DND-41 (cell line): ENCODE results near the gene ITGB3BP.

Experiments
- ATAC-seq: fragments of 200-7000 bp; cut with Tn5 transposase; 3 replicates; pipeline ENCODE4 v1.9.1; 2021; ENCODE audit warnings: low read depth; ENCODE audit not compliant: insufficient read depth
- DNase-seq: peaks from one replicate; pipeline ENCODE4 v3.0.0-alpha.2; 2020
- H2AFZ ChIP-seq: 2 replicates; pipeline ENCODE4 v1.6.0; 2012; ENCODE audit warnings: low read depth, low read length
- H3K27ac ChIP-seq: 2 replicates; pipeline ENCODE4 v1.5.1; 2012; ENCODE audit warnings: low read length, inconsistent platforms
- H3K27me3 ChIP-seq: fragments of 200-600 bp; sonication (generic); 2 replicates; pipeline ENCODE4 v1.6.0; 2012; ENCODE audit warnings: low read length, mild to moderate bottlenecking, inconsistent platforms; ENCODE audit not compliant: insufficient read depth, poor library complexity
- H3K36me3 ChIP-seq: 2 replicates; pipeline ENCODE4 v1.5.1; 2012; ENCODE audit warnings: low read length, inconsistent platforms; ENCODE audit not compliant: insufficient read depth
- H3K4me1 ChIP-seq: 2 replicates; pipeline ENCODE4 v1.5.1; 2012; ENCODE audit warnings: mild to moderate bottlenecking, low read length; ENCODE audit not compliant: insufficient read depth
- H3K4me2 ChIP-seq: 2 replicates; pipeline ENCODE4 v1.6.0; 2012; ENCODE audit warnings: mild to moderate bottlenecking, moderate library complexity, low read length, inconsistent platforms; ENCODE audit not compliant: insufficient read depth
- H3K4me3 ChIP-seq, 2 experiments: fragments of 200-600 bp in 1 of 2; shearing (Covaris generic) in 1 of 2; 2 replicates each; pipeline ENCODE4 v1.5.1; 2012 to 2016; ENCODE audit warnings: inconsistent platforms in 2 of 2, low read length in 2 of 2, mild to moderate bottlenecking in 2 of 2, low read depth in 1 of 2, moderate library complexity in 1 of 2
- H3K79me2 ChIP-seq: 2 replicates; pipeline ENCODE4 v1.6.0; 2012; ENCODE audit warnings: low read length, inconsistent platforms; ENCODE audit not compliant: insufficient read depth
- H3K9ac ChIP-seq: 2 replicates; pipeline ENCODE4 v1.6.0; 2012; ENCODE audit warnings: low read depth, mild to moderate bottlenecking, inconsistent platforms, low read length, moderate library complexity
- H3K9me3 ChIP-seq: 2 replicates; pipeline ENCODE4 v1.5.1; 2012; ENCODE audit warnings: low read length, moderate library complexity, mild to moderate bottlenecking, inconsistent platforms; ENCODE audit not compliant: insufficient read depth, severe bottlenecking
- H4K20me1 ChIP-seq: 2 replicates; pipeline ENCODE4 v1.6.0; 2012; ENCODE audit warnings: low read length; ENCODE audit not compliant: insufficient read depth
- EZH2 ChIP-seq: IDR thresholded peaks from 3 replicates; pipeline ENCODE4 v1.6.1; 2012; ENCODE audit warnings: borderline replicate concordance, low read depth, mild to moderate bottlenecking, moderate library complexity, low read length, inconsistent platforms; ENCODE audit not compliant: severe bottlenecking
- TF ChIP-seq, protein P1 (sequence below): IDR thresholded peaks from 2 replicates; pipeline ENCODE4 v1.5.1; 2012; ENCODE audit warnings: borderline replicate concordance, low read length, moderate library complexity, mild to moderate bottlenecking; ENCODE audit not compliant: poor library complexity, severe bottlenecking; ENCODE audit errors: extremely low read depth

The ITGB3BP gene

GRCh38 chr1:63405987-63406386 is 117.0 kb downstream of the ITGB3BP start:
- Histone ChIP-seq H3K27me3 (no peaks in the 10 kb centered on the region), H3K27ac (no peak overlapping the region), H3K4me3 (no peak overlapping the region), H3K36me3 (peaks cover 46% of the 10 kb centered on the region), H3K9ac (no peak overlapping the region), H2AFZ (no peak overlapping the region), H3K4me2 (no peak overlapping the region), H3K79me2 (no peaks in the 10 kb centered on the region), H4K20me1 (no peaks in the 10 kb centered on the region), H3K4me1 (no peaks in the 10 kb centered on the region), H3K9me3 (no peaks in the 10 kb centered on the region)
- TF ChIP-seq EZH2, result no peak
- TF ChIP-seq, protein P1, sequence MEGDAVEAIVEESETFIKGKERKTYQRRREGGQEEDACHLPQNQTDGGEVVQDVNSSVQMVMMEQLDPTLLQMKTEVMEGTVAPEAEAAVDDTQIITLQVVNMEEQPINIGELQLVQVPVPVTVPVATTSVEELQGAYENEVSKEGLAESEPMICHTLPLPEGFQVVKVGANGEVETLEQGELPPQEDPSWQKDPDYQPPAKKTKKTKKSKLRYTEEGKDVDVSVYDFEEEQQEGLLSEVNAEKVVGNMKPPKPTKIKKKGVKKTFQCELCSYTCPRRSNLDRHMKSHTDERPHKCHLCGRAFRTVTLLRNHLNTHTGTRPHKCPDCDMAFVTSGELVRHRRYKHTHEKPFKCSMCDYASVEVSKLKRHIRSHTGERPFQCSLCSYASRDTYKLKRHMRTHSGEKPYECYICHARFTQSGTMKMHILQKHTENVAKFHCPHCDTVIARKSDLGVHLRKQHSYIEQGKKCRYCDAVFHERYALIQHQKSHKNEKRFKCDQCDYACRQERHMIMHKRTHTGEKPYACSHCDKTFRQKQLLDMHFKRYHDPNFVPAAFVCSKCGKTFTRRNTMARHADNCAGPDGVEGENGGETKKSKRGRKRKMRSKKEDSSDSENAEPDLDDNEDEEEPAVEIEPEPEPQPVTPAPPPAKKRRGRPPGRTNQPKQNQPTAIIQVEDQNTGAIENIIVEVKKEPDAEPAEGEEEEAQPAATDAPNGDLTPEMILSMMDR, result no peak
- ATAC-seq (no peak), DNase-seq (no peak)

GRCh38 chr1:63405021-63405420 is 118.0 kb downstream of the ITGB3BP start:
- Histone ChIP-seq H3K9me3 (no peaks in the 10 kb centered on the region), H3K27me3 (no peaks in the 10 kb centered on the region), H3K4me1 (no peaks in the 10 kb centered on the region), H3K27ac (no peak overlapping the region), H3K9ac (no peak overlapping the region), H2AFZ (no peak overlapping the region), H3K79me2 (no peaks in the 10 kb centered on the region), H3K4me2 (no peak overlapping the region), H4K20me1 (no peaks in the 10 kb centered on the region), H3K36me3 (peaks cover 48% of the 10 kb centered on the region), H3K4me3 (no peak overlapping the region)
- TF ChIP-seq, protein P1, result no peak
- no peak for TF ChIP-seq EZH2
- ATAC-seq (no peak), DNase-seq (no peak)

- H3K9me3 ChIP-seq, result no peaks in the 10 kb centered on the region
- no peak overlapping the region for H3K4me3 ChIP-seq
- no peak overlapping the region for H3K27ac ChIP-seq
- ATAC-seq (no peak), DNase-seq (no peak)
- H3K79me2 ChIP-seq, result no peaks in the 10 kb centered on the region
- TF ChIP-seq, protein P1, result no peak
- TF ChIP-seq EZH2, result no peak
- H2AFZ ChIP-seq, result no peak overlapping the region
- H3K27me3 ChIP-seq, result no peaks in the 10 kb centered on the region
- H3K4me1 ChIP-seq, result no peaks in the 10 kb centered on the region
- no peaks in the 10 kb centered on the region for H4K20me1 ChIP-seq
- peaks cover 54% of the 10 kb centered on the region for H3K36me3 ChIP-seq
- no peak overlapping the region for H3K4me2 ChIP-seq
- no peak overlapping the region for H3K9ac ChIP-seq
Measured at GRCh38 chr1:63403386-63403785, 119.6 kb downstream of the ITGB3BP start.

DNA sequence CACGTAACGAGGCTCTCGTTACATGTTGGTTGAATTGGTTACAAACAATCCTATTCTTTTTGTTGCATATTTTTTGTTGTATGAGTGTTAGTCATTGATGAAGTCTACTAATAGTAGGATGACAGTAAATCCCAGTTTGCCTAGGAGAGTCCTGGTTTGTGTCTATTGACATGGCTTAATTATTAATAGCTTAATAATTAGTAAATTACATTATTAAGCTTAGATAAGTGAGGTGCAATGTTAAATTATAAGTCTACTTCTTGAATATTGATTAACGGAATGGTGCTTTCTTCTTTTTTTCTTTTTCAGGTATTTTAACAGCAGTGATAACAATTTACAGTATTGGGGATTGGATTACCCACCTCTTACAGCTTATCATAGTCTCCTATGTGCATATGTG is 121.1 kb downstream of the ITGB3BP start:
- peaks cover 60% of the 10 kb centered on the region for H3K36me3 ChIP-seq
- no peak for DNase-seq
- no peak for ATAC-seq
- no peak overlapping the region for H3K9ac ChIP-seq
- H4K20me1 ChIP-seq, result no peaks in the 10 kb centered on the region
- no peak overlapping the region for H3K4me3 ChIP-seq
- no peak overlapping the region for H3K27ac ChIP-seq
- TF ChIP-seq, protein P1, result no peak
- no peak for TF ChIP-seq EZH2
- no peaks in the 10 kb centered on the region for H3K79me2 ChIP-seq
- H3K27me3 ChIP-seq, result no peaks in the 10 kb centered on the region
- no peak overlapping the region for H2AFZ ChIP-seq
- H3K4me2 ChIP-seq, result no peak overlapping the region
- H3K4me1 ChIP-seq, result no peaks in the 10 kb centered on the region
- H3K9me3 ChIP-seq, result no peaks in the 10 kb centered on the region
